Muscle of arm (tissue), 12 donors: ENCODE results near the gene ITIH6. TPM values are rescaled to one million over a fixed set of nuclear protein-coding genes. Genes with fewer than 3 reads are reported as not detected.
"Not testable (repeated sequence)": the region's sequence is repeated elsewhere in the genome, so short reads cannot be mapped to it uniquely, and the experiment has no call there.

Experiments
- DNase-seq: peaks from one replicate; pipeline ENCODE4 v3.0.0-alpha.2; 2013
- polyA plus RNA-seq, 12 donors: library from polyadenylated mRNA; unstranded; fragments of 120-200 nt; gene quantifications; one replicate each; pipeline ENCODE4 v1.2.1, GENCODE V29; 2013; ENCODE audit not compliant: insufficient read length in 12 of 12

The ITIH6 gene
- polyA plus RNA-seq, 12 donors, result 0.31 to 1.6 (median 0.84) TPM; not detected in 2

DNA sequence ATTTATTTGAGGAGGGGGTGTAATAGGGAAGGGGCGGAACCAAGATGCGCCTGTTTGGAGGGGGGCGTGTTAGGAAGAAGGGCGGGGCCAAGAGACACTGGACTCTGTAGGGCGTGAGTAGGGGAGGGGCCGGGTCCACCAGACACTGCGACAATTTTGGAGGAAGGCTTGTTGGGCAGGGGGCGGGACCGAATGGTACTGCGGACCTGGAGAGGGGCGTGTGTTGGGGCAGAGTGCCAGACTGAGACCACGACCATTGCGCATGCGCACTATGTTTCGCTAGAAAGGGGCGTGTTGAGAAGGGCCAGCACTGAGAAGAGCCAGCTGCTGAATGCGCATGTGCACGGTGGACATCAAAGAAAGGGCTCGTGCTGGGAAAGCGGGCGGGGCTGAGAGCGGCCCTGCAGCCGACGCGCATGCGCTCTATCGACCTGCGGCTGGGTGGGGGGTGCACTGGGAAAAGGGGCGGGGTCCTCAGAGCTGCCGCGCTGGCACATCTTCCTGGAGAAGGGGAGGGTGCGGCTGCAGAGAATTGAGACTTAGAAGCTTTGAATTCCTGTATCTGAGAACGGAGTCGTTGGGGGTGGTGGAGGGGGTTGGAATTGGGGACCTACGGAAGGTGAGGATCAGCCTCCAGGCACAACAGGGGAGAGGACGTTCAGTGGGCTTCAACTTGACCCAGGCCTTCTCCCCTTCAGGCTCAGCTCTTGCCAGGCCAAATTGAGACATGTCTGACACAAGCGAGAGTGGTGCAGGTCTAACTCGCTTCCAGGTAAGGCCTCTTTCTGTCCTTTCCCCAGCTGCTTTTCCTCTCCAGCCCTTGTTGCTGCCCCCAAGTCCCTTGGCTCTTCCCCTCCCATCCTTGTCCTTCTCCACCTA, 10.8 kb upstream of the ITIH6 start:
- peak; percentile 97 for DNase-seq

GRCh38 chrX:54808109-54808604, 10.1 kb upstream of the ITIH6 start:
- peak; percentile 86 for DNase-seq

DNA sequence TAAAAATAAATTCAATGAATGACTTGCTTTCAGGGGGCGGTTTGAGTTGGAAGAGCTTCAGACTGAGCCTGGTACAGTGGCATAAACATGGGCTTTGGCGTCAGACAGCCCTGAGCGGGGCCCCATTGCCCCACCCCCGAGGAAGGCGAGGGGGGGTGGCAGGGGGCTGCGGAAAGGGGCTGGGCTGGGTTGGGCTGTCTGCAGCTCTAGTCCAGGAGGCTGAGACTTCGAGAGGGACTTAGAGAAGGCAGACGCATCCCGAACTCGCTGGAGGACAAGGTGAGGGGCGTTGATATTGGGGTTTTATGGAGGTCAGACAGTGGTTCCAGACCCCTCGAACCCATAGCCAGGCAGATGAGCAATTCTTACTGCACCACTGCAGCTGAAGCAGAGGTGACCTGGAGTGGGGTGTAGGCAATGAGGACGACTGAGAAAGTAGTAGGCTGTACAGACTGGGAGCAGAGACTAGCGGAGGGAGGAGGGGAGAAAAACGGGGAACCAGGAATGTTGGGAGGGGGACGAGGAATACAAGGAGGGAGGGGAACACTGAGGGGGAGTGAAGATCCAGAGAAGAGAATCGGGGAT, 9.6 kb upstream of the ITIH6 start, which contains the start of gene MAGED2:
MAGED2 (plus strand) TSS at position 222 of the 585 bp plus-strand sequence. CDS start 1,587 bp downstream, outside the sequence.
- peak; percentile 73 for DNase-seq

- DNase-seq, result no peak
Measured at GRCh38 chrX:54799046-54799445, 991 bp upstream of the ITIH6 start.

GRCh38 chrX:54794795-54795194, 3.3 kb downstream of the ITIH6 start:
- DNase-seq, result no peak

- peak; percentile 64 for DNase-seq
Measured at GRCh38 chrX:54794028-54794427, 4.0 kb downstream of the ITIH6 start.

DNA sequence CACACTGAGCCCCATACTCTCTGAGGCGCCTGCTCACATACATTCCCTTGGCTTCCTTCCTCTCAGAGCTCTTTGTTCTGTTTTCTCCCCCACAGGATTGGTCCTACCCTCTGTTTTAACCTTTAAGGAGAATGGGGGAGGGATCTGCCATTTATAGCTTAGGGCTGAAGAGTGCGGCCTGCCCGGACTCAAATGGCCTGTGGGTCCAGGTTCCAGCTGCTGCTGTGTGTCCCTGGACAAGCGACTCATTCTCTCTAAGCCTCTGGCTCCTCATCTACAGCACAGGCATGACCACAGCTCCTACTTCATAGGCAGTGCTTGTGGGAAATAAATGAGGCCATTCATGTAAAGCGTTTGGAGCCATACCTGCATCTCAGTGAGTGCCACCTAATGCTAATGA, 8.7 kb downstream of the ITIH6 start:
- not testable (repeated sequence) for DNase-seq

GRCh38 chrX:54788446-54788845, 9.6 kb downstream of the ITIH6 start:
- DNase-seq, result no peak

DNA sequence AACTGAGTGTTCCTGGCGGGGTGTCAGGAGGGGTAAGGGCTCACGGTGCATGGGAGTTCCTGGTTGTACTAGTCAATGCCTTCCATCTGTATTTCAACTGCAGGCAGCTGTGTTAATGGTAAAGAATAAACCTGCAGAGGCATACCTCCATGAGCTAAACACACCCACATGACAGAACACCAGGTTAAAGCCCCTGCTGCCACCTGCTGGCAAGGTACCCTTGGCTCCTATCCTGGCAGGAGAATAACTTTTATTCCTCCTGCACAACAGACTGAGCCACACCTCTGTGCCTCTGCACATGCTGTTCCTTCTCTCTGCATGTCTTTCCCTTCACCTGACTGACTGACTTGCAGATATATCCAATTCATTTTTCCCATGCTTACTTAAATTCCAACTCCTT, 11.1 kb downstream of the ITIH6 start:
- no peak for DNase-seq

- no peak for DNase-seq
Measured at GRCh38 chrX:54785901-54786300, 12.2 kb downstream of the ITIH6 start.

GRCh38 chrX:54776987-54777672, 20.9 kb downstream of the ITIH6 start:
- DNase-seq, result no peak

DNA sequence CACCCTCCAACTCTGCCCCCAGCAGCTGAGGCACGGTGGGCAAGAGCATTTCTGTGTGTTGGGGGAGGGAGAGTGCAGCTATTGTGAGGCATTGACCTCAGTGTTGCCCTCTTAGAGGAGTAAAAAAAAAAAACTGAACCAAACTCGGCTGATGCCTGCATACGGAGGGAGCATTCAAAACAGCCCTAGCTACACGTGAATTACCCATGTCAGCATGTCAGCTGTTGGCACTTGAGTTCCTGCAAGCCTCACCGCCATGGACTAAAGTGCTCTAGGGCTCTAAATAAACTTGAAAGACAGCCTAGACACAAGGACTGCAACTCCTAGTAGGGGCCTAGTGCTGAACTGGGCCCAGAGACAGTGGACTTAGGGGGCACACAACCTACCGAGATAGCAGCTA, 22.0 kb downstream of the ITIH6 start:
- DNase-seq, result no peak

GRCh38 chrX:54774391-54775094, 23.5 kb downstream of the ITIH6 start:
- DNase-seq, result peak; percentile 80

DNA sequence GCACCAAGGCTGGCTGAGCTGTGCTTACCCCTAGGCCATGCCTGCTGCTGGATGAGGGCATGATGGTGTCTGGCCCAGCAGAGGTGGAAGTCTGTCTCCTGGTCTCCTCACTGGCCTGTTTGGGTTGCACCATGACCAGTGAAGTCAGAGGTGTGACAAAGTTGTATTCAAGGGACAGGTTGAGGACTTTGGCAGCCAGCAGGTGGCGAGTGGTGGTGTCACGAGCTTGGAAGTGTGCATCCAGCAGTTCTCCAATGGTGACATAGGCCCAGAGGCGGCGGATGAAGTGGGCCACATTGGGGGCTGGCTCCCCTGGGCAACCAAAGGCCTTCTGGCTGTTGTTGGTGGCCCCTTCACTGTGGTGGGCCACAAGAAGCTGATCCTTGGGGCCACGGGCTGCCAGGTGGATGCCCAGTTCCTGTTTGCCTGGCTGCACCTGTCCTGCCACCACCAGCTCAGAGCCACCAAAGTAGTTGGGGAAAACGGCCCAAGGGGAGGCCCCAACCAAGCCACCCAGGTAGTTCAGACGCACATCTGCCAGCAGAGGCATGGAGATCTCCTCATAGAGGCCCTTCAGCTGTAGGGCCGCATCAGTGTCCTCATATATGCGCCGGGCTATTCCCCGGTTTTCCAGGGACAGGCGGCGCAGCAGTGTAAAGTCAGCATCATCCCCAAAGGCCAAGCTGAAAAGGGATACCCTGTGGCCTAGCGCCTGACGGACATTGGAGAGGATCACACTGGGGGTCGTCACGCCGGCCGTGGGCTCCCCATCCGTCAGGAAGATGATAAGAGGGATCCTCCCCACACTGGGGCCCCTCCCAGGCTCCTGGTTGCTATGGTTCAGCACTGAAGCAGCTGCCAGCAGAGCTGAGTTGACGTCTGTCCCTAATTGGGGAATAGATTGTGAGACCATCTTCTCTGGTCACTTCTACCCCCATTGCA, 39.7 kb downstream of the ITIH6 start:
- no peak for DNase-seq

DNA sequence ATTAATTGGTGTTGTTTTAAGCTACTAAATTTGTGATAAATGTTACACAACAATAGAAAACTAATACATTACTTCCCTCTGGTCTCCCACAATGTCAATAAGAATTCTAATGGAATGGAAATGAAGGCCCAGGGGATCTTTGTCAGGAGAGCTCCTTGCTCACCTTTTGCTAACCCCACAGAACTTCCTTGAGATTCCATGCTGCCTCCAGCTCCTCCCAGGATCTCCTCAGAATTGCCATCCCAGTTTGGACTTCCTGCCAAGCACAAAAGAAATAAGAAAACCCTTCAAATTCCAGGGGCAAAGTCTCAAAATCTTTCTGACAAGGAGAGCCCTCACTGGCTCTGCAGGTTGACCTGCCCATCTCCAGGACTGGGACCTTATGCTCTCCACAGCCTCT, 43.2 kb downstream of the ITIH6 start:
- DNase-seq, result no peak

GRCh38 chrX:54748626-54749025, 49.4 kb downstream of the ITIH6 start:
- no peak for DNase-seq

DNA sequence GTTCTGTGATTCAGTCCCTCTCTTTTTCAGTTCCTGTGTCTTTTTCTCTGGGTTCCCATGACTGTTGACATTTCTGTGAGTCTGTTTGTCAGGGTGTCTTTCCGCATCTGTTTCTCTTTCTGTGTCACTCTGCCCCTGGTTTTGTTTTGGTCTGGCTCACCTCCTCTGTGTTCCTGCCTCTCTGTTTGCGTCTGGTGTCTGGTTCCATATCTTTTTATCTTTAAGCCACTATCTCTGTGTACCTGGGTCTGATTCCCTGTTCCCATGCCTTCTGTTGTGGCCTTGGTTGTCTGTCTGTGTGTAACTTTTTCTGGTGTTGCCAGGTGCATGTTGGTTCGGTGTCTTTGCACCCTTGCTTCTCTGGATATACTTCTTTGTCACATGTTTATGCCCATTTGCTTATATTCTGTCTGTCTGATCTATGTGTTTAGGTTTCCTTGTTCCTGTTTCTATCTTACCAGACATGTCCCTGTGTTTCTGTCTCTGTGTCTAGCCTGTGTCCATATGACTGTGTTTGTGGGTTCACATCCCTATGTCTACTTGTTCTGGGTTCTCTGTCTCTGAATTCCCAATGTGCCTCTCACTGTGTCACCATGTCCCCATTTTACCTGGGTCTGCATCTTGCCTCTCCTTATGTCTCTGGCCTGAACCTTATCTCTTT, 50.2 kb downstream of the ITIH6 start:
- no peak for DNase-seq

GRCh38 chrX:54746928-54747327, 51.1 kb downstream of the ITIH6 start:
- no peak for DNase-seq

- no peak for DNase-seq
Measured at GRCh38 chrX:54745676-54746075, 52.4 kb downstream of the ITIH6 start.

GRCh38 chrX:54738567-54738966, 59.5 kb downstream of the ITIH6 start:
- not testable (repeated sequence) for DNase-seq
